SK-N-SH (cell line): ENCODE results near the gene PTPN22.

Source experiments
- CHD2 ChIP-seq: fragments of 150-350 bp; IDR thresholded peaks from 2 replicates; pipeline ENCODE4 v1.6.1; 2018; ENCODE audit warnings: low read length; ENCODE audit not compliant: partially characterized antibody
- ELF1 ChIP-seq: IDR thresholded peaks from 2 replicates; pipeline ENCODE4 v1.4.0; 2012
- EP300 ChIP-seq, 2 experiments: IDR thresholded peaks; 2 replicates each; pipeline versions ENCODE4 v1.4.0 to v1.6.1; 2012; ENCODE audit warnings: borderline replicate concordance in 1 of 2, low read depth in 1 of 2, low read length in 1 of 2
- GABPA ChIP-seq: IDR thresholded peaks from 2 replicates; pipeline ENCODE4 v1.4.0; 2012; ENCODE audit warnings: low read depth, mild to moderate bottlenecking
- JUND ChIP-seq: IDR thresholded peaks from 2 replicates; pipeline ENCODE4 v1.4.0; 2012
- MXI1 ChIP-seq: IDR thresholded peaks from 2 replicates; pipeline ENCODE4 v1.6.1; 2012; ENCODE audit warnings: mild to moderate bottlenecking, low read depth, low read length, improper control_type of control experiment
- POLR2AphosphoS5 ChIP-seq: IDR thresholded peaks from 2 replicates; pipeline ENCODE4 v1.6.1; 2012; ENCODE audit warnings: low read depth, low read length
- RXRA ChIP-seq: IDR thresholded peaks from 2 replicates; pipeline ENCODE4 v1.4.0; 2012; ENCODE audit warnings: low read depth, mild to moderate bottlenecking, borderline replicate concordance
- SIN3A ChIP-seq: IDR thresholded peaks from 2 replicates; pipeline ENCODE4 v1.6.1; 2012; ENCODE audit warnings: low read depth, mild to moderate bottlenecking, low read length, moderate library complexity, borderline replicate concordance
- SMC3 ChIP-seq: IDR thresholded peaks from 2 replicates; pipeline ENCODE4 v1.6.1; 2012; ENCODE audit warnings: low read depth, low read length, improper control_type of control experiment
- TF ChIP-seq, protein P1 (sequence below): fragments of 200-600 bp; sonication (generic); IDR thresholded peaks from 2 replicates; pipeline ENCODE4 v1.6.1; 2017; ENCODE audit warnings: antibody characterized with exemption, mild to moderate bottlenecking, moderate library complexity
- TF ChIP-seq, protein P2 (sequence below): IDR thresholded peaks from 2 replicates; pipeline ENCODE4; 2012
- TF ChIP-seq, protein P3 (sequence below): IDR thresholded peaks from 2 replicates; pipeline ENCODE4 v1.4.0; 2012; ENCODE audit warnings: low read depth, borderline replicate concordance

DNA sequence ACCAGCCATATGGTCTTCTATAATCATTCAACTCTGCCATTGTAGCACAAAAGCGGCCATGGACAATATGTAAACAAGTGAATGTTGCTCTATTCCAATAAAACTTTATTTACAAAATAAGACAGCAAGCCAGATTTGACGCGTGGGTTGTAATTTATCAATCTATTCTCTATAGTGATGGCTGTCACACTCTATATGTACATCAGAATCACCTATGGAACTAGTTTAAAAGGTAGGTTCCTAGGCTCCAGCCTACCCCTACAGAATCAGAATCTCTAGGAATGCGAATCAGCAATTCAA, 8.2 kb upstream of the PTPN22 start:
- TF ChIP-seq, protein P1, sequence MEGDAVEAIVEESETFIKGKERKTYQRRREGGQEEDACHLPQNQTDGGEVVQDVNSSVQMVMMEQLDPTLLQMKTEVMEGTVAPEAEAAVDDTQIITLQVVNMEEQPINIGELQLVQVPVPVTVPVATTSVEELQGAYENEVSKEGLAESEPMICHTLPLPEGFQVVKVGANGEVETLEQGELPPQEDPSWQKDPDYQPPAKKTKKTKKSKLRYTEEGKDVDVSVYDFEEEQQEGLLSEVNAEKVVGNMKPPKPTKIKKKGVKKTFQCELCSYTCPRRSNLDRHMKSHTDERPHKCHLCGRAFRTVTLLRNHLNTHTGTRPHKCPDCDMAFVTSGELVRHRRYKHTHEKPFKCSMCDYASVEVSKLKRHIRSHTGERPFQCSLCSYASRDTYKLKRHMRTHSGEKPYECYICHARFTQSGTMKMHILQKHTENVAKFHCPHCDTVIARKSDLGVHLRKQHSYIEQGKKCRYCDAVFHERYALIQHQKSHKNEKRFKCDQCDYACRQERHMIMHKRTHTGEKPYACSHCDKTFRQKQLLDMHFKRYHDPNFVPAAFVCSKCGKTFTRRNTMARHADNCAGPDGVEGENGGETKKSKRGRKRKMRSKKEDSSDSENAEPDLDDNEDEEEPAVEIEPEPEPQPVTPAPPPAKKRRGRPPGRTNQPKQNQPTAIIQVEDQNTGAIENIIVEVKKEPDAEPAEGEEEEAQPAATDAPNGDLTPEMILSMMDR = no peak
- no peak for TF ChIP-seq POLR2AphosphoS5
- TF ChIP-seq JUND = no peak
- TF ChIP-seq CHD2 = no peak
- TF ChIP-seq EP300 (IDR thresholded peaks at IDR 0.05; ENCODE audit: borderline replicate concordance in 1 of 2, low read depth in 1 of 2, low read length in 1 of 2) = no peak
- no peak for TF ChIP-seq GABPA
- TF ChIP-seq MXI1 = no peak
- TF ChIP-seq, protein P2, sequence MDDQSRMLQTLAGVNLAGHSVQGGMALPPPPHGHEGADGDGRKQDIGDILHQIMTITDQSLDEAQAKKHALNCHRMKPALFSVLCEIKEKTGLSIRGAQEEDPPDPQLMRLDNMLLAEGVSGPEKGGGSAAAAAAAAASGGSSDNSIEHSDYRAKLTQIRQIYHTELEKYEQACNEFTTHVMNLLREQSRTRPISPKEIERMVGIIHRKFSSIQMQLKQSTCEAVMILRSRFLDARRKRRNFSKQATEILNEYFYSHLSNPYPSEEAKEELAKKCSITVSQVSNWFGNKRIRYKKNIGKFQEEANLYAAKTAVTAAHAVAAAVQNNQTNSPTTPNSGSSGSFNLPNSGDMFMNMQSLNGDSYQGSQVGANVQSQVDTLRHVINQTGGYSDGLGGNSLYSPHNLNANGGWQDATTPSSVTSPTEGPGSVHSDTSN = no peak
- no peak for TF ChIP-seq ELF1
- TF ChIP-seq, protein P3, sequence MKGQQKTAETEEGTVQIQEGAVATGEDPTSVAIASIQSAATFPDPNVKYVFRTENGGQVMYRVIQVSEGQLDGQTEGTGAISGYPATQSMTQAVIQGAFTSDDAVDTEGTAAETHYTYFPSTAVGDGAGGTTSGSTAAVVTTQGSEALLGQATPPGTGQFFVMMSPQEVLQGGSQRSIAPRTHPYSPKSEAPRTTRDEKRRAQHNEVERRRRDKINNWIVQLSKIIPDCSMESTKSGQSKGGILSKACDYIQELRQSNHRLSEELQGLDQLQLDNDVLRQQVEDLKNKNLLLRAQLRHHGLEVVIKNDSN = no peak
- TF ChIP-seq SIN3A = no peak
- no peak for TF ChIP-seq SMC3
- TF ChIP-seq RXRA = no peak
